Endothelial cell of hepatic sinusoid (primary cell): Measurements from ENCODE around the gene TMED8.

ENCODE experiments used
- in situ Hi-C: cut with HindIII; loops from 2 replicates; pipeline ENCODE4 v1.10.0; 2017; ENCODE audit warnings: low sequenced_read_pairs

The TMED8 gene

GRCh38 chr14:77301103-77301502 lies 75.8 kb downstream of the TMED8 start:
- in situ Hi-C loops: no loop called here

GRCh38 chr14:77299771-77300170 lies 77.1 kb downstream of the TMED8 start:
- in situ Hi-C loops: no loop called here

GRCh38 chr14:77296906-77297305 lies 80.0 kb downstream of the TMED8 start:
- in situ Hi-C loops: no loop called here

- in situ Hi-C loops: no loop called here
These were observed 80.7 kb downstream of the TMED8 start for GRCh38 chr14:77296155-77296554.

- in situ Hi-C loops: no loop called here
These were observed 86.2 kb downstream of the TMED8 start for GRCh38 chr14:77290705-77291104.

GRCh38 chr14:77286576-77286975 lies 90.3 kb downstream of the TMED8 start:
- in situ Hi-C loops: no loop called here
